Spinal cord (tissue), 10 donors: Measurements from ENCODE around the gene NLGN1. TPM values are rescaled to one million over a fixed set of nuclear protein-coding genes. Genes with fewer than 3 reads are reported as not detected.
A peak's percentile ranks its signal among the peaks of the same experiment; 100 is the strongest.

Experiments used
- DNase-seq, 6 donors: peaks; one replicate each; pipeline versions ENCODE4 v3.0.0 to v3.0.0-alpha.2; 2013 to 2015; ENCODE audit warnings: low spot score in 6 of 6, low read depth in 4 of 6
- H3K27ac ChIP-seq: one replicate; pipeline ENCODE4 v1.5.1; 2013; ENCODE audit warnings: low read depth, low read length, control low read depth
- H3K27me3 ChIP-seq: one replicate; pipeline ENCODE4 v1.6.1; 2013; ENCODE audit warnings: low read length; ENCODE audit not compliant: control insufficient read depth, insufficient read depth
- H3K36me3 ChIP-seq: one replicate; pipeline ENCODE4 v1.6.1; 2013; ENCODE audit warnings: low read length; ENCODE audit not compliant: control insufficient read depth, insufficient read depth
- H3K4me1 ChIP-seq: one replicate; pipeline ENCODE4 v1.6.1; 2013; ENCODE audit warnings: low read length; ENCODE audit not compliant: control insufficient read depth, insufficient read depth
- H3K4me3 ChIP-seq: one replicate; pipeline ENCODE4 v1.5.1; 2013; ENCODE audit warnings: low read depth, low read length, control low read depth
- H3K9me3 ChIP-seq: one replicate; pipeline ENCODE4 v1.6.1; 2013; ENCODE audit warnings: low read length; ENCODE audit not compliant: control insufficient read depth, insufficient read depth
- WGBS: methylation state at CpG from one replicate; pipeline ENCODE4 v1.1.5; 2013; ENCODE audit warnings: missing lambda C conversion rate; ENCODE audit not compliant: insufficient coverage; 5-methylcytosine and 5-hydroxymethylcytosine counted together
- polyA plus RNA-seq, 2 donors: library from polyadenylated mRNA; unstranded; fragments of 120-200 nt; gene quantifications; one replicate each; pipeline ENCODE4 v1.2.1, GENCODE V29; 2013; ENCODE audit not compliant: insufficient read length in 2 of 2
- total RNA-seq, 2 donors: library from RNA; depleted of rRNA in 1 of 2; stranded (reverse); fragments of 120-200 nt in 1 of 2; fragments of >200 nt in 1 of 2; gene quantifications; one replicate each; pipeline versions ENCODE4 v1.2.3 to v1.2.4, GENCODE V29; 2013 to 2014
- donor health status: healthy.

Gene NLGN1
- total and polyA plus RNA-seq, 4 donors = 18.9 to 81.2 (median 40.0) TPM

DNA sequence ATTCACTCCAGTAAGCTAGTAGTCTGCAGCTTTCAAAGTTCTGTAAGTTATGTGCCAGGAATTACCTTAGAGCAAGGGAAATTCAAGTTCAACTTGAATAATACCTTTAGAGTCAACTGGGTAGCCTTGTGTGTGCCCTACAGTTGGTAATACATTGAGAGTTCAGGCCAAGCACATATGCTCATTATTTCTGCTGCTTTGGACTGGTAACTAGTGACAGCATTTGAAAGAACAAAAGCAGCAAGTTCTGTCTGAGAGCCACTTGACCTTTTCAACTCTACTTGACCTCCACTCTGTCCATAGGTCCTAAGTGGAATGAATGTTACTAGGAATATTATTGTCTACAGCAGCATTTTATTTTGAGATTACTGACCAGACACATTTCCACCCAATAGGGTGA lies 723.5 kb downstream of the NLGN1 start:
- Histone ChIP-seq H3K27ac (no peak overlapping the region), H3K4me3 (no peak overlapping the region), H3K36me3 (no peaks in the 10 kb centered on the region), H3K27me3 (no peaks in the 10 kb centered on the region), H3K9me3 (no peaks in the 10 kb centered on the region), H3K4me1 (no peaks in the 10 kb centered on the region)
- peak in 1 of 6 donors; percentile 17 for DNase-seq

GRCh38 chr3:174122411-174122810 lies 724.9 kb downstream of the NLGN1 start:
- no peak for DNase-seq
- Histone ChIP-seq H3K27me3 (no peaks in the 10 kb centered on the region), H3K4me1 (no peaks in the 10 kb centered on the region), H3K4me3 (no peak overlapping the region), H3K36me3 (no peaks in the 10 kb centered on the region), H3K27ac (no peak overlapping the region), H3K9me3 (no peaks in the 10 kb centered on the region)
- no CpG with 5 or more reads among the region's 2 CpGs for WGBS

DNA sequence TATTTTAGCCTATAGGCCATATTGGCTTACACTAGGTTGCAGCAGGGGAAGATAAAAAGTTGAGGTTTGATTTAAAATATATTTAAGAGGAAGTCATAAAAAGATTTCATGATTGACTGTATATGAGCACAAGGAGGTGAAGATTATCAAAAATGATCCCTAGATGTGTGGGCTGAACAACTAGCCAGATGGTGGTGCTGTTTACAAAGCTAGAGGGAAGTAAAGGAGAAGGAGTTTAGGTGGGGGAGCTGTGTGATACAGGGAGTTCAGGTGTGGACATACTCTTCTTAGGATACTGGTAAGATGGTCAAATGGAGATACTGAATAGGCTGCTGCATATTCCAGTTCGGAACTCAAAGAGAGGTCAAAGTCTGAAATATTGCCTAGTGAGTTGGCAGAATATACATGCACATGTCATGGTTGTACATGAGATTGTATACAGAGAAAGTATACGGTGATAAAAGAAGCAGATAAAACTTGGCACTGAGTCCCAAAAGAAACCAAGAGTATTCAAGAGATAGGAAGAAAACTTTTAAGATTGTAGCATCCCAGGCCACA lies 727.8 kb downstream of the NLGN1 start:
- 89% methylated on average over 2 of the region's 2 CpGs for WGBS
- Histone ChIP-seq H3K27ac (no peak overlapping the region), H3K27me3 (no peaks in the 10 kb centered on the region), H3K36me3 (no peaks in the 10 kb centered on the region), H3K4me1 (no peaks in the 10 kb centered on the region), H3K4me3 (no peak overlapping the region), H3K9me3 (no peaks in the 10 kb centered on the region)
- peak in 2 of 6 donors; percentile 39 to 49 for DNase-seq

GRCh38 chr3:174126990-174127758 lies 729.6 kb downstream of the NLGN1 start:
- whole genome bisulfite sequencing = 100% methylated on average over 3 of the region's 4 CpGs

GRCh38 chr3:174132006-174132405 lies 734.5 kb downstream of the NLGN1 start:
- no peak overlapping the region for H3K27ac ChIP-seq
- no peak overlapping the region for H3K4me3 ChIP-seq
- H3K9me3 ChIP-seq = no peaks in the 10 kb centered on the region
- H3K4me1 ChIP-seq = no peaks in the 10 kb centered on the region
- no CpG with 5 or more reads among the region's 1 CpG for WGBS
- no peaks in the 10 kb centered on the region for H3K27me3 ChIP-seq
- no peaks in the 10 kb centered on the region for H3K36me3 ChIP-seq
- no peak for DNase-seq

More at GRCh38 chr3:174126990-174127758, 729.6 kb downstream of the NLGN1 start:
- H3K36me3 ChIP-seq = no peaks in the 10 kb centered on the region
- no peaks in the 10 kb centered on the region for H3K27me3 ChIP-seq
- H3K27ac ChIP-seq = no peak overlapping the region
- H3K4me3 ChIP-seq = no peak overlapping the region
- no peaks in the 10 kb centered on the region for H3K9me3 ChIP-seq
- DNase-seq = no peak
- H3K4me1 ChIP-seq = no peaks in the 10 kb centered on the region

DNA sequence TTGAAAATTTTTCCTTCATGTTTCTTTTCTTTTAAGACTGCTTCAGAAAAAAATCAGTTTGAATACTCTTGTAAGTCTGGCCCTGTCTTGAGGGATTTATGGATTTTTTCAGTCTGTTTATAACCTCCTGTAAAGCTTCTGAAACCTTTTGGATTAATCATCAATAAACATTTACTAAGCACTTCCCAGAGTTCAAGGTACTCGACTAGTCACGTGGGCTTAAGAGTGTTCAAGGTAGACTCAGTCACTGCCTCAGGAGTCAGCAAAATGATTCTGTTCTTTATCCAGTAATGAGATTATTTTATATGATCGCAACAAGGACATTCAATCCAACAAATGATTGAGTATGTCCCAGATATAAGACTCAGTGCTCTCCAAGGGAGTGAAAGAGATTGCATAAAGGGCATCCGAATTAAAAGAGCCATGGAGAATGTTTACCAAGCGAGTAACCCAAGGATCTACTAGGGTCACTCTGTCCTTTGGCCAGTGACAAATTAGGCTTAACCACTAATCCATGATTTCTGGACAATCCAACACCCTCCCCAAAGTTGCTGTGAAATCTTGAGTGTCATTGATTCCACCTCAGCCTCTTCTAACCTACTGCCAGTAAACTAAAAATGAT lies 735.0 kb downstream of the NLGN1 start:
- Histone ChIP-seq H3K9me3 (no peaks in the 10 kb centered on the region), H3K4me3 (no peak overlapping the region), H3K36me3 (no peaks in the 10 kb centered on the region), H3K4me1 (no peaks in the 10 kb centered on the region), H3K27ac (no peak overlapping the region), H3K27me3 (no peaks in the 10 kb centered on the region)
- WGBS = no CpG with 5 or more reads among the region's 5 CpGs
- DNase-seq = no peak

DNA sequence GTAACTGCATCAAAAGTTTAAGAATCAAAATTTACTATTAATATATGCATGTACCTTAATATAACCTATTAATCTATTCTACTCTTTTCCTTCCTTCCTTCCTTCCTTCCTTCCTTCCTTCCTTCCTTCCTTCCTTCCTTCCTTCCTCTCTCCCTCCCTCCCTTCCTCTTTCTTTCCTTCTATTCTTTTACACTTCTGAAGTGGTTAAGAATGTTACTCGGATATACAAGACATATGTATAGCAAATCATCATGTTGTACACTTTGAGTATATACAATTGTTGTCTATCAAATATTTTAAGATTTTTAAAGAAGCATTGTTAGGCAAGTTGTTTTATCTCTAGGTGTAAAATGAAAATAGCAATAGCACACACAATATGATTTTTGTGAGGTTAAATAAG lies 748.5 kb downstream of the NLGN1 start:
- Histone ChIP-seq H3K27ac (no peak overlapping the region), H3K4me3 (no peak overlapping the region), H3K27me3 (no peaks in the 10 kb centered on the region), H3K4me1 (no peaks in the 10 kb centered on the region), H3K9me3 (no peaks in the 10 kb centered on the region), H3K36me3 (no peaks in the 10 kb centered on the region)
- DNase-seq = no peak
- no CpG with 5 or more reads among the region's 1 CpG for WGBS

GRCh38 chr3:174147798-174148197 lies 750.3 kb downstream of the NLGN1 start:
- H3K4me1 ChIP-seq = no peaks in the 10 kb centered on the region
- no peak for DNase-seq
- no peaks in the 10 kb centered on the region for H3K36me3 ChIP-seq
- no peak overlapping the region for H3K4me3 ChIP-seq
- no peak overlapping the region for H3K27ac ChIP-seq
- H3K9me3 ChIP-seq = no peaks in the 10 kb centered on the region
- no peaks in the 10 kb centered on the region for H3K27me3 ChIP-seq

GRCh38 chr3:174153871-174154270 lies 756.3 kb downstream of the NLGN1 start:
- Histone ChIP-seq H3K27me3 (no peaks in the 10 kb centered on the region), H3K4me3 (no peak overlapping the region), H3K27ac (no peak overlapping the region), H3K9me3 (no peaks in the 10 kb centered on the region), H3K36me3 (no peaks in the 10 kb centered on the region), H3K4me1 (no peaks in the 10 kb centered on the region)
- DNase-seq = no peak
- no CpG with 5 or more reads among the region's 1 CpG for WGBS

- no peaks in the 10 kb centered on the region for H3K4me1 ChIP-seq
- 74% methylated on average over 6 of the region's 7 CpGs for WGBS
- peak overlapping the region; percentile 24 for H3K4me3 ChIP-seq
- no peaks in the 10 kb centered on the region for H3K9me3 ChIP-seq
- H3K27ac ChIP-seq = no peak overlapping the region
- H3K27me3 ChIP-seq = no peaks in the 10 kb centered on the region
- DNase-seq = no peak
- no peaks in the 10 kb centered on the region for H3K36me3 ChIP-seq
These were observed 758.7 kb downstream of the NLGN1 start for GRCh38 chr3:174156200-174156599.
